NK-92 (cell line): ENCODE results near the gene FAM120A.

ENCODE experiments used
- DNase-seq: peaks from one replicate; lab custom pipeline; 2025; ENCODE audit not compliant: unreplicated experiment; lab: John Stamatoyannopoulos, UW

The FAM120A gene

GRCh38 chr9:93470391-93470790 is 18.9 kb downstream of the FAM120A start:
- no peak for DNase-seq

DNA sequence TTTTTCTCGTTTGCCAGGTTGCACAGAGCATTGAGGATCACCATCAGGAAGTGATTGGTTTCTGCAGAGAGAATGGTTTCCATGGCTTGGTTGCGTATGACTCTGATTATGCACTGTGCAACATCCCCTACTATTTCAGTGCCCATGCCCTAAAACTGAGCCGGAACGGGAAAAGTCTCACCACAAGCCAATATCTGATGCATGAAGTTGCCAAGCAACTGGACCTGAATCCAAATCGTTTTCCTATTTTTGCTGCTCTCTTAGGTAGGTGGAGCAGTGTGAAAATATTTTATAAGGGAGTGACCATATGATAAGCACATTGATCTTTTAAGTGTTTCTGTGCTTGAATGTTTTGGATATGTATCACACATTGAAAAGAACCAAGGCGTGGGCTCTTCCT is 19.6 kb downstream of the FAM120A start:
- DNase-seq = no peak

DNA sequence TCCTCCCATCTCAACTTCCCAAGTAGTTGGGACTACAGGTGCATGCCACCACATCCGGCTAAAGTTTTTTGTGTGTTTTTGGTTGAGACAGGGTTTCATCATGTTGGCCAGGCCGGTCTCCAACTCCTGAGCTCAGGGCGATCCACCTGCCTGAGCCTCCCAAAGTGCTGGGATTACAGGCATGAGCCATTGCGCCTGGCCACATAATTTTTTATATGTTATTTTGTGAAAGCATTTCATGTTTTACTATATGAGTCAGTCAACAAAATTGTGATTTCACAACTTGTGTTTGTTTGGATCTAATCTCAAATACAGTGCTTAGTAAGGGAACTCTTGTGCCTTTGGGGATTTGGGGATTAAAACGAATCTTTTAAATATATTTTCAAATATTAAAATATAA is 21.9 kb downstream of the FAM120A start:
- DNase-seq = no peak

- no peak for DNase-seq
Measured at GRCh38 chr9:93475108-93475507, 23.6 kb downstream of the FAM120A start.

DNA sequence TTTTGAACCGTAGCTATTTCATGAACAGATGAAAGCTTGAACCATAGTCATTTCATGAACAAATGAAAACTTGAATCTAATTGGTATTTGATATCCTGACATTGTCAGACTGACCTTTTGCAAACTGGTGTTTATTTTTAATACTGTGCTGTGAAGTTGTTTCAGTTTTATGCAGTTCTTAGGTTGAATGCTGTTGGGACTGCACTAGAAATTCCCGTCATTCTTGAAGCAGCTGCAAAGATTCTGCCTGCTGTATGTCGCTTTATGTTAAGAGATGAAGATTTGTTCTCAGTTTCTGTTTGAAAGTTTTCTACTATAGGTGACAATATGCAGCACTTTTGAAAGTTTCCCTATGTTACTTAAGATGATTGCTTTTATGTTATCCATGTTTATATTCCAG is 24.4 kb downstream of the FAM120A start:
- no peak for DNase-seq

DNA sequence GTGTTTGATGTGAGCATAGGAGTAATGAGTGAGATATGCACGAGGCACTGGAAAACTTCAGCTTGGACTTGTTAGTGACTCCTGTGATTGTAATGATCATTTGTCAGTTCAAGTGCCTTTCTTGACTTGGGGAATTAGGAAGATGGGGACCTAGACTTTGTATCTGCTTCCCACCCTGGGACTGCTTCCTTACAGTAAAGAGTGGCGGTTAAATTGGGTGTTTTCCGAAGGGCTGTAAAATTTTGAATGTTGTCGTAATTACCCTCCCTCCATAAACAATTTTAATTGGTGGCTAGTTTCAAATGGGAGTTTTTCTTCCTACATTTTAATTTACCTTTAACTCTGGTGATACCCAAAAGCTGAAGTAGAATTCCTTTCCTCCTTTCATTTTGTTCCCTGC is 25.4 kb downstream of the FAM120A start:
- no peak for DNase-seq

GRCh38 chr9:93477397-93477796 is 25.9 kb downstream of the FAM120A start:
- DNase-seq = no peak

DNA sequence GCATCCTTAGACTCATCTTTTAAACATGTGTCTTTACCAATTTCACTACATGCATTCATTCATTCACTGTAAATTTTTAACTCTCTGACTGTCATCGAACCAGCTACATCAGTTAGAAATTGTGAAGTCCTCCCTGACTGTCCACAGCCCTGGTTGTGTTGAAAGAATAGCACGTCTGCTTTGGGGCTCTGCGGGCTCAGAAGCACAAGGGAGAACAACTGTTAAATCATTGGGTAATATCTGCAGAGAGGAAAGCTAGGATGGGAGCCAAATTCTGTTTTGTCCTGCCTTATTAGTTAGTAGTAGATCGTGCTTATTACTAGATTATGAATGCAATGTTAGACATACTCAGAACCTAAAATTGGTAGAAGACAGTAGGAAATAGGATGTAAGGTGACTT is 28.2 kb downstream of the FAM120A start:
- DNase-seq = no peak

DNA sequence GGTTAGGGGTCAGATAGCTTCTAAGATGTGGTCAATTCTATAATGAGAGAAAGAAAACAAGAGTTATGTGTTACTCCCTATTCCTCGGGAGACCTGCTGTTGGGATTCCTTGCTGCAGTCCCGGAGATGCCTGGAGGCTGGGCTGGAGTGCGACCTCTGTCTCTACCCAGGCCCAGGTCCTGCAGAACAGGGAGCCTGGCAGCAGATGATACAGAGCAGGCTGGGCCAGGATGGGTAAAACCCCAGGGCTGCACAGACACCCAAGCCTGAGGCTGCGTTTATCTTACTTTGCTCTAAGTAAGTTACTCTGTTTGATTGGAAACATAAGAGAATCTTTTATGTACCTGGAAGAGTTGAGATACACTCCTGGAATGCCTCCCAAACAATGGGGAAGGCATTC is 28.8 kb downstream of the FAM120A start:
- no peak for DNase-seq

GRCh38 chr9:93480728-93481324 is 29.3 kb downstream of the FAM120A start:
- no peak for DNase-seq

DNA sequence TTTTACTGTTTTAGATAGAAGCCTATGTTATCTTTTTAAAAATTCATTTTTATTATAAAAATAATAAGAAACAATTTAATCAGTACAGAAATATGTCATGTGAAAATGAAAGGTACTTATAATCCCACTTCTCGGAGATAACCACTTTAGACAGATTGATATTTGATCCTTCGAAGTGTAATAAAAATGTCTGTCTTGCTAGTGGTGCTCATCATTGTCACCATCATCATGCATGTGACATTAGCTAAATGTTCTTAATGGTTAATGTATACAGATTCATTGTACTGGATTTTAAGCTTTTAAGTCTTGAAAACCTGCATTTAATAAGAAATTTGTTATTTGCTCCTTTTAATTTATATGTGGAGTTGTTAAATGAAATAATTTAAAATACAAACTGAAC is 32.0 kb downstream of the FAM120A start:
- DNase-seq = no peak

DNA sequence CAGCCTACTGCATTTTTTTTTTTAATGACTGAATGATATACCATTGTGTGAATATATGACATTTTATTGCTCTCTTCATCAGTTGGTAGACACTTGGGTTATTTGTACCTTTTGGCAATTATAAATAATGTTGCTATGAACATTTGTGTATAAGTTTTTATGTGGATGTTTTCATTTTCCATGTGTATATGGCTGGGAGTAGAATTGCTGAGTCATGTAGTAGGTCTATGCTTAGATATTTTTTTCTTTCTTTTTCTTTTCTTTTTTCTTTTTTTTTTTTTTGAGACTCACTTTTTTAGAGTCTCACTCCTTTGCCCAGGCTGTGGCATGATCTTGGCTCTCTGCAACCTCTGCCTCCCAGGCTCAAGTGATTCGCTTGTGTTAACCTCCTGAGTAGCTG is 34.8 kb downstream of the FAM120A start:
- no peak for DNase-seq

GRCh38 chr9:93488244-93488643 is 36.8 kb downstream of the FAM120A start:
- DNase-seq = no peak

GRCh38 chr9:93491593-93492232 is 40.2 kb downstream of the FAM120A start:
- DNase-seq = no peak

- DNase-seq = no peak
Measured at GRCh38 chr9:93492327-93492726, 40.8 kb downstream of the FAM120A start.

DNA sequence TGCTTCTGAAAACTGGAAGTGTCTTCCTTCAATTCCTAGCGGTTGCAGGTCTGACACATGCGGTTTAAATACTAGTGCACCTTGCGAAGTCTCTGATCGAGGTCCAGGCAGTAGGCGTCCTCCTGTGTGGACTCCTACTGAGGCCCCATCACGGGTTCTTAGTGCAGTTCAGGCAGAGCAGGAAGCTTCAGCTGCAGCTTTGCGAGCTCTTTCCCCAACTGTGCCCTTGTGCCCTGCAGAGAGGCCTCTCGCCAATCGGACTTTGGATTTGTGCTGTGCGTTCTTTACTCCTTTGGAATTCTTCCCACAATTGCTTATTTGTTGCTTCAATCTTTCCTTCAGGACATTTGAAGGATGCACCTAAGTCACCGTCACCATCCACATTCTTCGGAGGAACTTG is 42.5 kb downstream of the FAM120A start:
- DNase-seq = no peak

GRCh38 chr9:93496285-93496684 is 44.8 kb downstream of the FAM120A start:
- DNase-seq = no peak

DNA sequence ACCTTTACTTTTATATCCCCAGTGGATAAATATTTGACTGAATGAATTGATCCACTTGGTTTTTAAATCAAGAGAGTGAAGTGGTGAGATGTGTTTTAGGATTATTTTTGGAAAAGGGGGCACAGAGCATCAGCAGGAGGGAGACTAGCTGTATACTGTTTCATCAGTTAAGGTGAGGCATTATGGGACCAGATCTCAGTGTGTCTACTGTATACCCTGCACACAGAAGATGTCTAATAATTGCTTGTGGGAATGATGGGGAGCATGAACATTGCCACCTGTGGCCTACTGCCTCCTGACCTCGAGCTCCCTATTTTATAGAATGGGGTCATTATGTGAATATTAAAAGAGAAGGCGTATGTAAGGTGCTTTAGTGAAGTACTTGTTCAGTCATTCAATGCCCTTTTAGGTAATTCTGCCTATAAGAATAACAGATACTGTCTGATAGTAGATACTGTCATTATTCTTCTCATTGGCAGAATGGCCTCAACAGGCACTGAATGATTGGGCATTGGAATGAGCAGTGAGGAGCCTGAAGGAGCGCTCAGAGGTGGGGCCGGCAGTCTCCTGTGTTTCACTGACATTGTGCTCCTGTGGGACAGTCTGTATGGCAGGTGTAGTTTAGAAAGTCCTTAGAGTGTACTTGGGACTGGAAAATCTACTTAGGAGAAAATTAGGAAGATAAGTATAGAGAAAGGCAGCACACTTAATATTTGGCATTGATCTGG is 49.2 kb downstream of the FAM120A start:
- DNase-seq = no peak

- DNase-seq = no peak
Measured at GRCh38 chr9:93501406-93501805, 49.9 kb downstream of the FAM120A start.

GRCh38 chr9:93503381-93503780 is 51.9 kb downstream of the FAM120A start:
- DNase-seq = no peak

GRCh38 chr9:93505541-93506132 is 54.2 kb downstream of the FAM120A start:
- no peak for DNase-seq

- no peak for DNase-seq
Measured at GRCh38 chr9:93507768-93508167, 56.3 kb downstream of the FAM120A start.
